Jurkat, Clone E6-1 (cell line): ENCODE results near the gene RSPH3.
A peak's percentile ranks its signal among the peaks of the same experiment; 100 is the strongest.
"Not testable (repeated sequence)": the region's sequence is repeated elsewhere in the genome, so short reads cannot be mapped to it uniquely, and the experiment has no call there.

ENCODE experiments used
- DNase-seq: peaks from one replicate; pipeline ENCODE4 v3.0.0-alpha.2; 2011; ENCODE audit warnings: low read depth, low spot score
- H3K4me3 ChIP-seq: 2 replicates; pipeline ENCODE4 v1.5.1; 2011; ENCODE audit warnings: mild to moderate bottlenecking, low read length, control low read depth, moderate library complexity

The RSPH3 gene

DNA sequence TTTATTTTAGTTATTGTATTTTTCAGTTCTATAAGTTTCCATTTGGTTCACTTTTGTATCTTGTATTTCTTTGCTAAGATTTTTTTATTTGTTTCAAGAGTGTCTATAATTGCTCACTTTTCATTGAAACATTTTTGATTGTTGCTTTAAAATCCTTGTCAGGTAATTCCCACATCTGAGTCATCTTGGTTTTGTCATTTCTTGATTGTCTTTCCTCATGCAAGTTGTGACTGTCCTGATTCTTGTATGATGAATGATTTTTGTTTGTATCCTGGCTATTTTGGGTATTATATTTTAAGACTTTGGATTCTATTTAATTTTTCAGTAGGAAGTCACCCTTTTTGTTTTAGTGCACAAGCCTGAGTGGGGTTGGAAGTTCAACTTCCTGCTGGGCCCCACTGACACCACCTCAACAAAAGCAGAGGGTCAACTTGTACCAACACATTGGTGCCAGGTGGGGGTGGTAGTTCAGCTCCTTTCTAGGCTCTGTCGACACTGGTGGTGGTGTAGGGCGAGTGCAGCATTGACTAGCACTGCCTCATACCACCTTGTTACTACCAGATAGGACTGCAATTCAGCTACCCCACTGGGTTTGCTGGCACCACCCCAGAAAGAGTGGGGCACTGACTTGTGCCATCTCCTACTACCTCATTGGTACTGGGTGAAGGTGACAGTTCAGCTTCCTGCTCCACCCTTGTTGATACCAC is 8.8 kb downstream of the RSPH3 start:
- H3K4me3 ChIP-seq: no peak overlapping the region
- peak; percentile 16 for DNase-seq

DNA sequence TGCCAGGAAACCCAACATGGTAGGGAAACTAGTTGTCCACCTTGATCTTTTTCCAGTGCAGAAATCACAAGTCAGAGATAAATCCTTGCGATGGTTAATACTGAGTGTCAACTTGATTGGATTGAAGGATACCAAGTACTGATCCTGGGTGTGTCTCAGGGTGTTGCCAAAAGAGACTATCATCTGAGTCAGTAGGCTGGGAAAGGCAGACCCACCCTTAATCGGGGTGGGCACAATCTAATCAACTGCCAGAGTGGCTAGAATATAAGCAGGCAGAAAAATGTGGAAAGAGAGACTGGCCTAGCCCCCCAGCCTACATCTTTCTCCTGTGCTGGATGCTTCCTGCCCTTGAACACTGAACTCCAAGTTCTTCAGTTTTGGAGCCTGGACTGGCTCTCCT is 10.3 kb downstream of the RSPH3 start:
- not testable (repeated sequence) for DNase-seq, H3K4me3 ChIP-seq

DNA sequence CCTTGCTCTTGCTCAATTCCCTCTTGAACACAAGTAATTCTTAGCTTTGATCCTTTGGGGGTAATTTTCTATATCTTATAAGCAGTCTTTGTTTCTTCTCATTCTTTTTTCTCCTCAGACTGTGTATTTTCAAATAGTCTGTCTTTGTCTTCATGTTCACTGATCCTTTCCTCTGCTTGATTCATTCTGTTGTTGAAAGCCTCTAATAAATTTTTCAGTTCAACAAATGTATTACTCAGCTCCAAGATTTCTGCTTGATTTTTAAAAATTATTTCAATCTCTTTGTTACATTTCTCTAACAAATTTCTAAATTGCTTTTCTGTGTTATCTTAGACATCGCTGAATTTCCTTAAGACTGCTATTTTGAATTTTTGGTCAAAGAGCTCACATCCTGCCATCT is 11.5 kb downstream of the RSPH3 start:
- H3K4me3 ChIP-seq: no peak overlapping the region
- DNase-seq: no peak

DNA sequence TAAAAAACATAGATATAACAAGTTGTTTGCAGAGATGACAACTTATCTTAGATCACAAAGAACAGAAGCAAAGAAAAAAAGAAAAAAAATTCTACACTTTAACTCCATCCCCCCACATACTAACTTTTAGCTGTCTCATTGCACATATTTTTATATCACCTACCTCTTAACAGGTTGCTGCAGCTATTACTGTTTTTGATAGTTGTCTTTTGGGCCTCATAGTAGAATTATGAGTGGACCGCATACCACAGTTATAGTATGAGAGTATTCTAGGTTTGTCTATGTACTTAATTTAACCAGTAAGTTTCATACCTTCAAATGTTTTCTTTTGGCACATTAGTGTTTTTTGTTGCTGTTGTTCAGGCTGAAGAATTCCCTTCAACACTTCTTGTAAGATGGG is 12.3 kb downstream of the RSPH3 start:
- no peak overlapping the region for H3K4me3 ChIP-seq
- DNase-seq: no peak

DNA sequence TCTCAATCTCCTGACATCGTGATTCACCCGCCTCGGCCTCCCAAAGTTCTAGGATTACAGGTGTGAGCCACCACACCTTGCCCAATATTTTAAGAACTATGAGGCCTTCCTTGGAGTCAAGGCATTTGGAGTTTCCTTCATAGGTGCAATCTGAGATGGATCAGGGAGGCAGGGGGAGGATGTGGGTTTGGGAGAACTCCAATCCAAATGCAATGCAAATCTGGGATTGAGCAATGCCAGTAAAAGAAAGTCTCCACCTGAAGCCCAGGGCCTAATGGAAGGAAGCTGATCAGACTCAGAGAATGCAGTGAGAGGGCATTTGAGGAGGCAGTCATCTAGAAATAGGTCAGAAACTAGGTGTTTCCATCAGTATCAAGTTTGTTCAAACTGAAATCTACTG is 21.2 kb downstream of the RSPH3 start:
- H3K4me3 ChIP-seq: no peak overlapping the region
- no peak for DNase-seq

DNA sequence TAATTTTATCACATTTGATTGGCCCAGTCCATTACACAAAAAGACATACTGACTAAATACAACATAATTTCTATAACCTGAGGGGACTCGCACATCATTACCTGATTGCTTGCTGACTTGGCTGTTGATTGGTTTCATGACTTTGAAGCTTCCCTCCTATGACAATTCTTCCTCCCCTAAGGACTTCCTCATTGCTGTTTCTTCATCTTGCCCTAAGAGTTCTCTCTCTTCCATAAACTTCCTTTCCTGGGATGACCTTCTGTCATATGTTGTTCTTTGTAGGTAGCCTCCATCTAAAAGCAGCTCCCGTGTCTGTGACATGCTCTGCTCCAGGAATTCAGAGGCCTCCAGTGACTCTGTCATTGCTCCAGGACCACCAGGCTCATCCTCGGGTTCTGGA is 22.6 kb downstream of the RSPH3 start:
- no peak overlapping the region for H3K4me3 ChIP-seq
- DNase-seq: no peak

DNA sequence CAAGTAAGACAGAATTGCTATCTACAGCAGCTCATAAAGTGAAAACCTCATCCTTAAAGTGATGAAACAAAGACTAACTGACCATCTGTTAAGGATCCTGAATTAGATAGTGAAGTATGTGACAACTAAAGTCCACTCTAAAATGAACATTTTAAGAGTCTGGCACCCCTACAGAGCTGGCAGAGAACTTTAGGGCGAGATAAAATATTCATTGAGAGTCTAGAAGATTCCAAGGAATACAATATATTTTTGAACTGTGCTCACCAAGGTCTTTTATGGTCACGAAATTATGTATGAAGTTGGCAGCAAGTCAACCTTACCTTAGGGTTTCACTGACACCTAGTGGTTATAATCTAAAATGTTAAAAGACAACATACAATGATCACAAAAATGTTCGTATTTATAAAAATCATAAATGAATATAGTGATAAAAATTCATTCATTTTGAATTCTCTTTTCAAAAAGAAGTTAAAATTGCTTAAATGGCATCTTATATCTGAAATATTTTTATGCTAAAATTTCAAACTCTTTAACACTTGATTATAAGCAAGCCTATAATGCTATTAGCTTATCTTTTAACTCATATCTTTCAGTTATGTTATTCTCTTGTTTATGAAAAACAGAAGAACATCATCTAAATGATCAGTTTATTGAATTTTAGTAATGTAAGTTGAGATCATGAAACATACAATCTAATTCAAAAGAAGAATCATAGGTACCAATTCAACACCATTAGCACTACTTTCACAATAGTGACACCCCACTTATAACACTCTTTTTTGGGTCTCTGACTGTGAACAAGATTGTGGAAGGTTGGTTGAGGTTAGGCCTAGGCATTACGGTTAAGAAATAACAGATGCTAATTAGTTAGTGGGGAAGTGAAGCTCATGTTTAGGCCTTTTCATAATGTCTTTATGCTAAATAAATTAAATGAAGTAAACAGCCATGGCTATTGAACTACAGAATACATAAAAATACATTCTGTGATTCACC is 27.5 kb downstream of the RSPH3 start:
- no peak overlapping the region for H3K4me3 ChIP-seq
- peak; percentile 59 for DNase-seq

DNA sequence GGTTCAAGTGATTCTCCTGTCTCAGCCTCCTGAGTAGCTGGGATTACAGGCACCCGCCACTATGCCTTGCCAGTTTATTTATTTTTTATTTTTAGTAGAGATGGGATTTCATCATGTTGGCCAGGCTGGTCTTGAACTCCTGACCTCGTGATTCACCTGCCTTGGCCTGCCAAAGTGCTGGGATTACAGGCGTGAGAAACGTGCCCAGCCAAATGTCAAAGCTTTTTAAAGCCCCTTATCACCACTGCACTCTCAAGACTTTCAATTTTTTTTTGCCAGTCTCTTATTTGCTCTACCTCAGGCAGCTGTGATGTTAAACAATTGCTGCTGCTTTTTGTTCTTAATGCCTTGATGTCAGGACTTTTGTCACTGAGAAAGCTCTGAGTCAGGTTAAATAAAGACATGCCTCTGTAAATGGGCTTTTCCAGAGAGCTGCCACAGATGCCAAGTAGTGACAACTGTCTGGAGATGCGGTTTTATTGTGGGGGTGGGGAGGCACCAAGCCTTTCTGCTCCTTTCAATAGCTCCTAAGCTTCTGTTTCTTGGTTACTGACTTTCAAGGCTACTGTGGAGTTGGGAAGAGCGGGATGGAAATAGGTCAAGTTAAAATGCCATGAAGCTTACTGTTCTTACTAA is 29.2 kb downstream of the RSPH3 start:
- DNase-seq: no peak
- H3K4me3 ChIP-seq: no peak overlapping the region

DNA sequence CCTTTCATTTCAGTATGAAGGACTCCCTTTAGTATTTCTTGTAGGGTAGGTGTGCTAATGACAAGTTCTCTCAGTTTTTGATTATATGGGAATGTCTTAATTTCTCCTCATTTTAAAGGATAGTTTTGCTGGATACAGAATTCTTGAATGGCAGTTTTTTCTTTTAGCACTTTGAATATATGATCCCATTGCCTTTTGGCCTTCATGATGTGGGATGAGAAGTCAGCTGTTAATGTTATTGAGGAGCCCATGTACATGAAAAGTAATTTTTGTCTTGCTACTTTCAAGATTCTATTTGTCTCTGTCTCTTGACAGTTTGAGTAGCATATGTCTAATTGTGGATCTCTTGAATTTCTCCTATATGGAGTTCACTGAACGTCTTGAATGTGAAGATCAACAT is 30.9 kb downstream of the RSPH3 start:
- H3K4me3 ChIP-seq: no peak overlapping the region
- DNase-seq: no peak

DNA sequence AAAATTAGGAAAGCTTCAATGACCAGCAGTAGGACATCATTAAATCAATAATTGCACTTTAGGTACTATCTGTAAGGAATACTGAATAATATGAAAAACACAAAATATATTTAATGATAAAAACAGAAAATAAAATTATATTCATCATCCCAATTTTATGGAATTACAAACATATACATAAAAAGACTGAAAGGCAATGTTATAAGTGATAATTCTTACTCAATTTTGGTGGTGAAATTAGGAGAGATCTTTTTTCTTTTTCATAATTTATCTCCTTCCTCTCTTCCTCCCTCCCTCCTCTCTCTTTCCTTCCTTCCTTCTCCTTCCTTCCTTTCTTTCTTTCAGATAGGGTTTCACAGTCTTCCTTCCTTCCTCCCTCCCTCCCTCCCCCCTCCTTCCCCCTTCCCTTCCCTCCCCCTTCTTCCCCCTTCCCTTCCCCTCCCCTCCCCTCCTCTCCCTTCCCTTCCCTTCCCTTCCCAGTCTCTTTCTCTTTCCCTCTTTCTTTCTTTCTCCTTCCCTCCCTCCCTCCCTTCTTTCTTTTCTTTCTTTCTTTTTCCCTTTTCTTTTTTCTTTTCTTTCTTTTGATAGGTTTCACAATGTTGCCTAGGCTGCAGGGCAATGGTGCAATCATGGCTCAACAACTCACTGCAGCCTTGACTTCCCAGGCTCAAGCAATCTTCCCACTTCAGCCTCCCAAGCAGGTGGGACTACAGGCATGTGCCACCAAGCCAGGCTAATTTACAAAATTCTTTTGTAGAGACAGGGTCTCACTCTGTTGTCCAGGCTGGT is 36.8 kb downstream of the RSPH3 start:
- H3K4me3 ChIP-seq: no peak overlapping the region
- no peak for DNase-seq

DNA sequence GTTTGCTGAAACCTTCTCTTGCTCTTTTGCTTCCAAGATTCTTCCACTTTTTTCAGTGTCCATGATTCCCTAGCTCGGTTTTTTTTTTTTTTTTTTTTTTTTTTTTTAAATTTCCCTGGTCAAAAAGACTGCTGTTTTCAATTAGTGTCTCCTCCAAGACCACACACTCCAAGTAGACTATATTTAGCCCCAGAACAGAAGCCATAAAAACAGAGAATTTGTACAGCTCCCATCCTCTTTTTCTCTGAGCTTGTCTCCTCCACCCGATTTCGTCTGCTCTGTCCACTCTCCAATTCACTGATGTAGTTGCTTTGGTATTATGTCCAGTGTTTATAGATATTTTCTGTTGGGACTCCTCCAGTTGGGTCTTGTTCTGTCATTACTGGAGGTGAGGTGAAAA is 37.6 kb downstream of the RSPH3 start:
- no peak for DNase-seq
- H3K4me3 ChIP-seq: no peak overlapping the region

DNA sequence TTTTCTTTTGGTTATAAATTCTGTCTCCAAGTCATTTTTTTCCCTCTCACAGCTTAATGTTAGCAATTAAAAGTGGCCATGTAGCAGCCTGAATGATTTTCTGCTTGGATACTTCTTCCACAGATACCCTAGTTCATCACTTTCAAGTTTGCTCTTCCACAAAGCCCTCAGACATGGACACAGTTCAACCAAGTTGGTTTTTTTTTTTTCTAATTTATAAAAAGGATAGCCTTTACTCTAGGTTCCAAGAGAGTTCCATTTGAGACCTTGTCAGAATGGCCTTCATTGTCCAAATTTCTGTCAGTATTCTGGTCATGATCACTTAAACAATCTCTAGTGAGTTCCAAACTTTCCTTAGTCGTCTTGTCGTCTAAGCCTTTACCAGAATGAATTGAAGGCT is 40.0 kb downstream of the RSPH3 start:
- H3K4me3 ChIP-seq: no peak overlapping the region
- DNase-seq: no peak

DNA sequence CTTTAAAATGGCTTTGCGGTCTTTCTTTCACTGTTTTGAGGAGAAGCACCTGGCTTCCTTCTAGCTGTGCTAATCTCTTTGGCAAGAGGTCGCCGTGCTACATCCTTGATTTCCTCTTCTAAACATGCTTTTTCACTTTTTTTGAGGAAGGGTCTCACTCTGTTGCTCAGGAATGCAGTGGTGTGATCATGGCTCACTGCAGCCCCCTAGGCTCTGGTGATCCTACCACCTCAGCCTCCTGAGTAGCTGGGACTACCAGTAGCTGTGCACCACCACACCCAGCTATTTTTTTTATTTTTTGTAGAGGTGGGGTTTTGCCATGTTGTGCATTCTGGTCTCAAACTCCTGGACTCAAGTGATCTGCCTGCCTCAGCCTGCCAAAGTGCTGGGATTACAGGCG is 40.5 kb downstream of the RSPH3 start:
- no peak for DNase-seq
- H3K4me3 ChIP-seq: no peak overlapping the region

DNA sequence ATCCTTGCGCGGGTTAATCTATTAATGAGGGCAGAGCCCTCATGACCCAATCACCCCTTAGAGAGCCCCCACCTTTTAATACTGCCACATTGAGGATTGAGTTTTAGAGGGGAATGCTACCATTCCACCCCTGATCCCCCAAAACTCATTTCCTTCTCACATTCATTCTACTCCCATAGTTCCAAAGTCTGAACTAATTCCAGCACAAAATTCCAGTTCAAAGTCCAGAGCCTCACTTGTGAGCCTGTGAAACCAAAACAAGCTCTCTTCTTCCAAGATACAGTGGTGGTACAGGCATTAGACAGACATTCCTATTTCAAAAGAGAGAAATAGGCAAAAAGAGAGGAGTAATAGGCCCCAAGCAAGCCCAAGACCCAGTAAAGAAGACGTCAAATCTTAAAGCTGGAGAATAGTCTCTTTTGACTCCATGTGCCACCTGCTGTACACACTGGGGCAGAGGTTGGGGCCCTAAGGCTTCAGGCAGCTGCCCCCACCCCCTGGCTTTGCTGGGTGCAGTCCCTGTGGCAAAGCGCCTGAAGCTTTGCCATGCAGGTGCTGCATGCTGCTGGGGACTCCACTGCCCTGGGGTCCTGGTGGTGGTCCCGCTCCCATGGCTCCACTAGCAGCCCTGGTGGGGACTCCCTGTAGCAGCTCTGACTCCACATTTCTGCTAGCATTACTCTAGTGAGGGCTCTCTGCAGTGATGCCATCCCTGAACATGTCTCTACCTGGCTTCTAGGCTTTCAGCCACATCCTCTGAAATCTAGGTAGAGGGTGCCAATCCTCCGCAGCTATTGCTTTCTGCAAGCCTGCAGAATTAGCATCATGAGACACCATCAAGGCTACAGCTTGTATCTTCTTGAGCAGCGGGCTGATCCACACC is 41.3 kb downstream of the RSPH3 start:
- DNase-seq: no peak
- no peak overlapping the region for H3K4me3 ChIP-seq

DNA sequence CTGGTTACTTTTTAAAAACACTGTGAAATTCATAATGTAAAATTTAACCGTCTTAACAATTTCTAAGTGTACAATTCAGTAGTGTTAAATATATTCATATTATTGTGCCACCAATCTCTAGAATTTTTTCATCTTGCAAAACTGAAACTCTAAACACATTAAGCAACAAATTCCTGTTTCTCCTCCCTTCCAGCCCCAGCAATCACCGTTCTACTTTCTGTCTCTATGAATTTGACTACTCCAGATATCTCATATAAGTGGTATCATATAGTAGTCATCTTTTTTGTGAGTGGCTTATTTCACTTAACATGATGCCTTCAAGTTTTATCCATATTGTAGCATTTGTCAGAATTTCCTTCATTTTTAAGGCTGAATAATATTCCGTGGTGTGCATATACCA is 44.7 kb downstream of the RSPH3 start:
- DNase-seq: no peak
- no peak overlapping the region for H3K4me3 ChIP-seq

DNA sequence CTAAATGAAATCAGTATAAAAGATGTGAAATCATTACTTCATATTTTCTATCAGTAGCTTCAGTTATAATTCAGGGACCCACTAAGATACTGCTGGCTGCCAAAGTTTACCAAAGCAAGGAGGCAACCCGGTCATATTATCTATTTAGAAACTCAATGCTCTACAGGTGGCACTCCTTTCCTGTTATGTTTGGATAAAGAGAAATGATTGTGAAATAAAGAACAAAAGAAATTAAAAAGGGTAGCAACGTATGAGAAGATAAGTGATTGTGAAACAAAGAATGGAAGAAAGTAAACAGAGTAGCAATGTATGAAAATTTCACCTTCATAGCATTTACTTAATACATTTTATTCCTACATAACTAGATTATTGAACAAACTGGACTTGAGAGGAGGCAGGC is 45.2 kb downstream of the RSPH3 start:
- DNase-seq: no peak
- H3K4me3 ChIP-seq: no peak overlapping the region

DNA sequence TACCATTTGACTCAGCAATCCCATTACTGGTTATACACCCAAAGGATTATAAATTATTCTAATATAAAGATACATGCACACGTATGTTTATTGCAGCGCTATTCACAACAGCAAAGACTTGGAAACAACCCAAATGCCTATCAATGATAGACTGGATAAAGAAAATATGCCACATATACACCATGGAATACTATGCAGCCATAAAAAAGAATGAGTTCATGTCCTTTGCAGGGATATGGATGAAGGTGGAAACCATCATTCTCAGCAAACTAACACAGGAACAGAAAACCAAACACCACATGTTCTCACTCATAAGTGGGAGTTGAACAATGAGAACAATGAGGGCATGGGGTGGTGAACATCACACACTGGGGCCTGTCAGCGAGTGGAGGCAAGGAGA is 48.0 kb downstream of the RSPH3 start:
- not testable (repeated sequence) for DNase-seq, H3K4me3 ChIP-seq

DNA sequence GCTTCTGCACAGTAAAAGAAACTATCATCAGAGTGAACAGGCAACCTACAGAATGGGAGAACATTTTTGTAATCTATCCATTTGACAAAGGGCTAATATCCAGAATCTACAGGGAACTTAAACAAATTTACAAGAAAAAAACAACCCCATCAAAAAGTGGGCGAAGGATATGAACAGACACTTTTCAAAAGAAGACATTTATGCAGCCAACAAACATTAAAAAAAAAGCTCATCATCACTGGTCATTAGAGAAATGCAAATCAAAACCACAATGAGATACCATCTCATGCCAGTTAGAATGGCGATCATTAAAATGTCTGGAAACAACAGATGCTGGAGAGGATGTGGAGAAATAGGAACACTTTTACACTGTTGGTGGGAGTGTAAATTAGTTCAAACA is 48.4 kb downstream of the RSPH3 start:
- H3K4me3 ChIP-seq: not testable (repeated sequence)

More for the DNA sequence above, 48.4 kb downstream of the RSPH3 start:
- DNase-seq: not testable (repeated sequence)
